Effector CD8-positive, alpha-beta T cell (primary cell): ENCODE results near the gene SAMD14.

Experiments used
- DNase-seq: peaks from one replicate; lab custom pipeline; 2025; lab: John Stamatoyannopoulos, UW

SAMD14 gene

GRCh38 chr17:50113624-50114320 is 16.2 kb downstream of the SAMD14 start:
- no peak for DNase-seq

GRCh38 chr17:50112694-50113093 is 17.3 kb downstream of the SAMD14 start:
- DNase-seq = no peak

- DNase-seq = no peak
These were observed 18.0 kb downstream of the SAMD14 start for GRCh38 chr17:50111673-50112655.

DNA sequence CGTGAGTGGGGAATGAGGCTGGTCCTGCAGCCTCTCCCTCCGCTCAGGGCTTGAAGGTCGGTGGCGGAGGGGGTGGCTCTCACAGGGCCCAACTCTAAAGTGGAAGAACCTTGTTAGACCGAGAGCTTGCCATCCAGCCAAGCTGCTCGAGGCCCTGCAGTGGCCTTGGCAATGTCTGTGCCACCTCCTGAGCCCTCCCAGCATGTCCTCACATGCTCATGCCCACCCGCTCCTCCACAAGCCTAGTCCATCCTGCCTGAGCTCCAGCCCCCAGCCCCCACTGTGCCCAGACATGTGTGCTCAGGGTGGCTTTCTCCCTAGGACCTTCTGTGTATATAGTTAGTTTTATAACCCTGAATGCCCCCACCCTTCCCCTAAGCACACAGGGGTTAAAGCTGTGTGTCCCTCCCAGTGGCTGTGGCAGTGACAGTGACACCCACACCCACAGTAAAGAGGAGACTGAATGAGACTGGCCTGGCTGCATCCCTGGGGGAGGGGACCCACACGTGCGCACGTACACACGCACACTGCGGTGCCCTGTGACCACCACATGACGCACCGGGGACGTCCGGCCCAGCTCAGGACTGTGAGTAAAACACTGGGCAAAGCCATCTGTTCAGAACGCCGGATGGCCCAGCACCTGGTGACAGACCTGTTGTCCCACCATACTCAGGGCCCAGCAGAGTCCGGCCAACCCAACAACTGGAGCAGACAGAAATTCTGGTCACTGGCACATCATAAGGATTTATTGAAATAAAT is 19.2 kb downstream of the SAMD14 start:
- DNase-seq = no peak

DNA sequence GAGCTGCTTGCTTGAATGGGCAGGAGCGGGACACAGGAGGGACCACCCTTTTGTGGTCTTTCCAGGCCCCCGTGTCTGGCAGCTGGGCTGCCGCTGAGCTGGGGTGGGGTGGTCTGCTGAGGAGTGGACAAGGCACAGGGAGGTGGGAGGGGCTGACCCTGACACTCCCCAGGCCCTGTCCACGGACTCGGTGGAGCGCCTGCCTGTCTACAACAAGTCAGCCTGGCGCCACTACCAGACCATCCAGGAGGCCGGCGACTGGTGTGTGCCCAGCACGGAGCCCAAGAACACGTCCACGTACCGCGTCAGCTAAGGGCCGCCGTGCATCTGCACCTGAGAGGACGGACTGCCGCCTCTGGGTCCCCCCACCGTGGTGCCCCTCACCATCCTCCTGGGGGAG is 20.2 kb downstream of the SAMD14 start:
- DNase-seq = no peak

DNA sequence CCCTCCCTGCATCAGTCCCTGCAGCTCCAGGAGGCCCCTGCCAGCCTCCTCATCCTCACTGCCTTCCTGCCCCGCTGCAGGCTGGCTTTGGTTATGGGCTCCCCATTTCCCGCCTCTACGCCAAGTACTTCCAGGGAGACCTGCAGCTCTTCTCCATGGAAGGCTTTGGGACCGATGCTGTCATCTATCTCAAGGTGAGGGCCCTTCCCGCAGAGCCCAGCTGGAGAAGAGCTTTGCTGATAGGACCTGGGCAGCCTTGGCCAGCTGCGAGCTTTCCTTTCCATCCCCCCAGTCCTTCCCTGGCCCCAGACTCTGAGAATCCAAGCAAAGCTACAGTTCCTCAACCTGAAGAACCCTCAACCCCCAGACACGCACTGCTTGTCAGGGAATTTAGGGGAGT is 20.8 kb downstream of the SAMD14 start:
- DNase-seq = no peak

GRCh38 chr17:50108556-50108955 is 21.4 kb downstream of the SAMD14 start:
- no peak for DNase-seq

DNA sequence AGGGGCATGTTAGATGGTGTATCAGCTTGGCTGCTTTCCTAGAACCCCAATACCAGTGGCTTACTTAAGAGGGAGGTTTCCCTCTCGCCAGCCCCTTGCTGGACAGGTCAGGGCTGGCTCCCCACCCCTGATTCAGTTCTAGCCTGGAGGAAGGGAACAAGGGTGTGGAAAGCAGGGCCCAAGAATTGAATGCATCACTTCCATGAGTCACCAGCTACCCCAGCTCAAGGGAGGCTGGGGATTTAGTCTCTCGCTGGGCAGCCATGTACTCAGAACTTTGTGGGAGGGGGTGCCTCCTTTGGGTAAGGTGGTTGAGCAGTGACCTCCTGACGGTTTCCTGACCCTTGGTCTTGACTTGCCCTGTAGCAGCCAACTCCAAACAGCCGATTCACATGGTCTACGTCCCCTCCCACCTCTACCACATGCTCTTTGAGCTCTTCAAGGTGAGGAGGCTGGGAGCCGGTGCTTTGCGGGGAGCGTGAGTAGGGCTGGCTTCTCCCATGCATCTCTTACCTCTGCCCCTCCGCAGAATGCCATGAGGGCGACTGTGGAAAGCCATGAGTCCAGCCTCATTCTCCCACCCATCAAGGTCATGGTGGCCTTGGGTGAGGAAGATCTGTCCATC is 22.1 kb downstream of the SAMD14 start:
- DNase-seq = no peak

GRCh38 chr17:50106393-50107131 is 23.4 kb downstream of the SAMD14 start:
- no peak for DNase-seq

DNA sequence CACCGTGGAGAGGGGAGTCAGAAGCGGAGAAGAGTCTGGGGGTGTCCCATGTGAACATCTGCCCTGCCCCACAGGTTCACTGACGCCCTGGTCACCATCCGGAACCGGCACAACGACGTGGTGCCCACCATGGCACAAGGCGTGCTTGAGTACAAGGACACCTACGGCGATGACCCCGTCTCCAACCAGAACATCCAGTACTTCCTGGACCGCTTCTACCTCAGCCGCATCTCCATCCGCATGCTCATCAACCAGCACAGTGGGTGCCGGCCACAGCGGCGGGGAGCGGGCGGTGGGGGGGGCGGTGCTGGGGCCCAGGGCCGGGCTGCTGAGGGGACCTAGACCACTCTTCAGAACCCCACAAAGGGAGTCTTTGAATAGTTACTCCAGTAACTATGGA is 24.1 kb downstream of the SAMD14 start:
- DNase-seq = no peak

DNA sequence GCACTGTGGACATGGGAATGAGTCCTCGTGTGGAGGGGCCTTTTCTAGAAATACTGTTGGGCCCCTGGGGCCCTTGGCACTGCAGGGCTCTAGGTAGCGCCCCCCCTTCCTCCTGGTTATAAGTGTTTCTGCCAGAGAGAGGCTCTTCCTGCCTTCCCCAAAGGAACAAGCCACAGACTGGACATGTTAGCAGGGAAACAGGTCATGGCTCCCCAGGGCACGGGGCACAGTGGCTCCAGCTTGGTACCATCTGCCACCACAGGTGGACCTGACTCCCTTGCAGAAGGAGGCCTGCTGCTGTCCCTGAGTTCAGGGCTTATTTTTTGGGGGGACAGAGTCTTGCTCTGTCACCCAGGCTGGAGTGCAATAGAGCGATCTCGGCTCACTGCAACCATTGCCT is 26.0 kb downstream of the SAMD14 start:
- no peak for DNase-seq

DNA sequence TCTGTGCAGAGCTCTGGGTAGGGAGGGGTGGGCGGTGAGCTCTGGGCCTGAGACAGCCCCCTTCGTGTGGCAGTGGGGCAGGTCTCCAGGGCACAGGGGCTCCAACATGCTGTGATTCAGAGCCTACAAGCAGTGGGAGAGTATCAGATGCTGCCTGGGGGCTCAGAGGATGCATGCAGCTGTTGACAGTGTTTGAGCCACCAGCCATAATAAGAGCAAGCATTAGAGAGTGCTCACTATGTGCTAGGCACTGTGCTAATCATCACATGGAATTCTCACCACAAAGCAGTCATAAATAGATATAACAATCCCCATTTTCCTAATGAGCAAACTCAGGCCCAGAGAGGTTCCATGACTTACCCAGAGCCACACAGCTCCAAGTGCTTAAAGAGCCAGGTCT is 26.7 kb downstream of the SAMD14 start:
- no peak for DNase-seq

GRCh38 chr17:50102164-50102991 is 27.6 kb downstream of the SAMD14 start:
- no peak for DNase-seq

GRCh38 chr17:50101346-50102163 is 28.4 kb downstream of the SAMD14 start:
- no peak for DNase-seq

- DNase-seq = no peak
These were observed 29.0 kb downstream of the SAMD14 start for GRCh38 chr17:50100921-50101345.

DNA sequence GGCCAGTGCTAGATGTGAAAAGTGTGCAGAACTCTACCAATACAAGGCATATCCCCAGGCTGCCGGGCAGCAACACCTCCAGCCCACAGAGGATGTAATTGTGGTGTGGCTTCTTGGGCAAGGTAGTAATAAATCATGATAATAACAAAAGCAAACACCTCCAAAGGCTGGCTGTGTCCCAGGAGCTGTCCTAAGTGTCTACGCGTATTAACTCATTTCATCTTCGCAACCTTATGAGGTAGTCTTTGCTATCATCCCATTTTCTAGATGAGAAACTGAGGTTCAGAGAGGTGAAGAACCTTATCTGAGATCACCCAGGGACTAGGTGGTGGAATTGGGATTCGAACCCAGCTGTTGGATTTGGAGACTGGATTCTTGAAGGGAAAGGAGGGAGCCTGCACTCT is 29.5 kb downstream of the SAMD14 start:
- DNase-seq = no peak

DNA sequence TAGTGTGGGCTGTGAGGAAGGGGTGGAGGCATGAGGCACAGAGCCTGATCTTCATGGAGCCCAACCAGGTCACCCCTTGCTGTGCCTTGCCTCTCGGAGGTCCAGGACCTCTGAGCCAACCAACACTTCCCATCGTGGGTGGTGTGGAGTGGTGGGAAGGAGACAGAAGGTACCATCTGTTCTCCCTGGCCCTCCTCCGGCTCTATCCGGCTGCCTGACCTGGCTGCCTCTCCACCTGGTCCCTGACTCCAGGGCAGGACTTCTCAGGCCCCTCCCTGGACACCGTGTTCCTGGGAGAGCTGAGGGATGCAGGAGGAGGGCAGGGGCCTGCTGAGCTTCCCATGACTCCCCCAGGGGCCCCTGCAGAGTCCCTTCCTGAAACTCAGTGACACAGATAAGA is 31.0 kb downstream of the SAMD14 start:
- no peak for DNase-seq

DNA sequence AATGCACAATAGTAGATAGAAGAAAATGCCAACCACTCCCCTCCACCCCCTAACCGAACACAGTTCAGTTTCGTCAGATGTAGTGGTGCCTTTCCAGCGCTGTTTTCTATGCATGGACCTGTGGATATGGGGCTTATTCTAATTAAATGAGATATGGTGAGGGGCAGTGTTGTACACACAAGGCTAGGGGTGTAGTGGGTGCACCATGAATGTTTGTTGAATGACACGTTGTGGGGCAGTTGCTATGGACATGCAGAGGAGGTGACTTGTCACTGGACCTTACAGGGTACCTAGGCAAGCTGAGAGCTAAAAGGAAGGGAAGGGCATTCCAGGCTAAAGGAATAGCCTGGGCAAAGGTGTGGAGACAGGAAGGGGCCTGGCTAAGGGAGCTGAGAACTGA is 31.4 kb downstream of the SAMD14 start:
- no peak for DNase-seq

GRCh38 chr17:50097926-50098325 is 32.0 kb downstream of the SAMD14 start:
- no peak for DNase-seq
